HG03025 (cell line): ENCODE measurements around the gene KCNK7.
A peak's percentile ranks its signal among the peaks of the same experiment; 100 is the strongest.
"Not testable (repeated sequence)": the region's sequence is repeated elsewhere in the genome, so short reads cannot be mapped to it uniquely, and the experiment has no call there.

Experiments
- ATAC-seq: cut with Tn5 transposase; IDR thresholded peaks from one replicate; pipeline ENCODE4 v1.9.1; 2021; ENCODE audit warnings: mild to moderate bottlenecking, moderate library complexity; ENCODE audit not compliant: unreplicated experiment, low FRiP score

The KCNK7 gene

GRCh38 chr11:65574811-65575567 lies 20.6 kb downstream of the KCNK7 start:
- no peak for ATAC-seq

GRCh38 chr11:65574109-65574810 lies 21.3 kb downstream of the KCNK7 start:
- no peak for ATAC-seq

GRCh38 chr11:65573391-65574079 lies 22.1 kb downstream of the KCNK7 start:
- ATAC-seq = no peak

- no peak for ATAC-seq
Observed at GRCh38 chr11:65572356-65573051, 23.1 kb downstream of the KCNK7 start, which contains the start of gene FAM89B. FAM89B (plus strand) TSS chr11:65572538; CDS start chr11:65572670, 132 bp downstream.

- no peak for ATAC-seq
Observed at GRCh38 chr11:65571940-65572339, 23.7 kb downstream of the KCNK7 start.

- no peak for ATAC-seq
Observed at GRCh38 chr11:65571420-65571819, 24.2 kb downstream of the KCNK7 start.

- peak; percentile 61 for ATAC-seq
Observed at GRCh38 chr11:65569973-65570918, 25.4 kb downstream of the KCNK7 start, which contains the start of gene ZNRD2. ZNRD2 (plus strand) TSS chr11:65570477; CDS start chr11:65570492, 15 bp downstream.

- no peak for ATAC-seq
Observed at GRCh38 chr11:65569164-65569972, 26.2 kb downstream of the KCNK7 start.

- no peak for ATAC-seq
Observed at GRCh38 chr11:65565624-65566453, 29.8 kb downstream of the KCNK7 start.

GRCh38 chr11:65564879-65565559 lies 30.6 kb downstream of the KCNK7 start:
- ATAC-seq = not testable (repeated sequence)

- no peak for ATAC-seq
Observed at GRCh38 chr11:65563601-65564000, 32.0 kb downstream of the KCNK7 start.

GRCh38 chr11:65562788-65563187 lies 32.8 kb downstream of the KCNK7 start:
- ATAC-seq = no peak

GRCh38 chr11:65562020-65562419 lies 33.6 kb downstream of the KCNK7 start:
- ATAC-seq = no peak

GRCh38 chr11:65560555-65561418 lies 34.8 kb downstream of the KCNK7 start:
- ATAC-seq = no peak

GRCh38 chr11:65559951-65560537 lies 35.6 kb downstream of the KCNK7 start:
- no peak for ATAC-seq

- ATAC-seq = no peak
Observed at GRCh38 chr11:65559535-65559934, 36.1 kb downstream of the KCNK7 start.
